PFSK-1 (cell line): ENCODE data around the gene PPFIA4.

Experiments used
- FOXP2 ChIP-seq: optimal IDR thresholded peaks from 2 replicates; pipeline ENCODE3; 2011; ENCODE audit warnings: borderline replicate concordance, control low read depth, inconsistent platforms; ENCODE audit not compliant: insufficient read depth; ENCODE audit errors: extremely low read length, extremely low read depth
- POLR2AphosphoS5 ChIP-seq: IDR thresholded peaks from 2 replicates; pipeline ENCODE4 v1.6.1; 2012; ENCODE audit warnings: low read depth, mild to moderate bottlenecking, control low read depth, low read length, moderate library complexity
- REST ChIP-seq, 2 experiments: IDR thresholded peaks; 2 replicates each; pipeline versions ENCODE4 v1.6.1 to v1.8.0; 2011 to 2012; ENCODE audit warnings: low read depth in 2 of 2, low read length in 2 of 2, control low read depth in 1 of 2, inconsistent platforms in 1 of 2, mild to moderate bottlenecking in 1 of 2, moderate library complexity in 1 of 2; ENCODE audit not compliant: insufficient read depth in 1 of 2
- SIN3A ChIP-seq: IDR thresholded peaks from 2 replicates; pipeline ENCODE4 v1.6.1; 2012; ENCODE audit warnings: mild to moderate bottlenecking, low read length, moderate library complexity, borderline replicate concordance; ENCODE audit not compliant: insufficient read depth
- TAF1 ChIP-seq: IDR thresholded peaks from 2 replicates; pipeline ENCODE4 v1.6.1; 2012; ENCODE audit warnings: low read length, control low read depth, borderline replicate concordance; ENCODE audit not compliant: insufficient read depth

Gene PPFIA4

GRCh38 chr1:203114202-203114601, 87.9 kb downstream of the PPFIA4 start:
- no peak for TF ChIP-seq TAF1
- no peak for TF ChIP-seq SIN3A
- no peak for TF ChIP-seq REST (IDR thresholded peaks at IDR 0.05; ENCODE audit: insufficient read depth in 1 of 2, low read depth in 2 of 2, low read length in 2 of 2)
- no peak for TF ChIP-seq POLR2AphosphoS5
- TF ChIP-seq FOXP2, result no peak

GRCh38 chr1:203116091-203116820, 90.0 kb downstream of the PPFIA4 start:
- TF ChIP-seq POLR2AphosphoS5 (no peak), SIN3A (no peak)

GRCh38 chr1:203117611-203118575, 91.6 kb downstream of the PPFIA4 start:
- TF ChIP-seq SIN3A, result no peak
- TF ChIP-seq TAF1, result no peak
- no peak for TF ChIP-seq REST (IDR thresholded peaks at IDR 0.05; ENCODE audit: insufficient read depth in 1 of 2, low read depth in 2 of 2, low read length in 2 of 2)
- TF ChIP-seq FOXP2, result peak; percentile 35
- no peak for TF ChIP-seq POLR2AphosphoS5

GRCh38 chr1:203120325-203121153, 94.2 kb downstream of the PPFIA4 start:
- no peak for TF ChIP-seq POLR2AphosphoS5
- no peak for TF ChIP-seq REST (IDR thresholded peaks at IDR 0.05; ENCODE audit: insufficient read depth in 1 of 2, low read depth in 2 of 2, low read length in 2 of 2)
- TF ChIP-seq TAF1, result no peak
- TF ChIP-seq FOXP2, result no peak
- TF ChIP-seq SIN3A, result no peak
